CD4-positive, alpha-beta T cell treated with Interleukin-15 for 4 hours (primary cell): ENCODE measurements around the gene STRIP2.
"Not testable (repeated sequence)": the region's sequence is repeated elsewhere in the genome, so short reads cannot be mapped to it uniquely, and the experiment has no call there.

Experiments used
- DNase-seq: peaks from one replicate; pipeline ENCODE4 v3.0.0-alpha.2; 2020; ENCODE audit warnings: low spot score

STRIP2 gene

DNA sequence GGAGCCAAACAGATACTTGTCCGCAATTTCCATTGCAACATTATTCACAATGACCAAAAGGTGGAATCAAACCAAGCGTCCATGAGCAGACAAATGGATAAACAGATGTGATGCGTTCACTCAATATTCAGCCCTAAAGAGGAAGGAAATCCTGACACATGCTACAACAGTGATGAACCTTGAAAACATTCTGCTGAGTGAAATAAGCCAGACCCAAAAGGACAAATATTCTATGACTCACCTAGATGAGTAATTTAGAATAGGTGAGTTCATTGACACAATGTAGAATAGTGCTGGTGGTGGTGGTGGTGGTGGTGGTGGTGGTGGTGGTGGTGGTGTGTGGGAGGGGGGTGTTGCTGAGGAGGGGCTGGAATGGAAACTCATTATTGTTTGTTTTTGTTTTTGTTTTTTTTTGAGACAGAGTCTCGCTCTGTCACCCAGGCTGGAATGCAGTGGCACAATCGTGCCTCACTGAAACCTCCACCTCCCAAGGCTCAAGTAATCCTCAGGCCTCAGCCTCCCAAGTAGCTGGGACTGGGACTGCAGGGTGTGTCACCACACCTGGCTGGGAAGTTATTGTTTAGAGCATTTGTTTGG, 96.7 kb downstream of the STRIP2 start:
- DNase-seq, result peak; percentile 40

DNA sequence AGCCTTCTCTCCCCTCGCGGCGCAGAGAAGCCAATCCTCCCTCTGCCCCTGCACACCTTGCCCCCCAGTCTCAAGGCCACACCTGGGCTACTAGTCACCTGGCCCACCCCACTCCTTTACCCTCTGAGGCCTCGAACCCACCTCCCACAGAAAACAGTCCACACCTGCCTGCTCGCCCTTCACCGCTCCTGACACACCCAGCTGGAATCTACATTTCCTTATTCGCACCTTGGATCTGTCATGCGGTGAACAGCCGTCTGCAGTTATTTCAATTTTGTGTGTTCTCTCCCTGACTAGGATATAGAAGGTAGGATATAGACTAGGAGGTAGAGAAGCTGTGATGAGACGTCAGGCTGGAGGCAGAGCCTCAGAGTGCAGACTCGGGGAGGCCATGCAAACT, 97.5 kb downstream of the STRIP2 start:
- no peak for DNase-seq

DNA sequence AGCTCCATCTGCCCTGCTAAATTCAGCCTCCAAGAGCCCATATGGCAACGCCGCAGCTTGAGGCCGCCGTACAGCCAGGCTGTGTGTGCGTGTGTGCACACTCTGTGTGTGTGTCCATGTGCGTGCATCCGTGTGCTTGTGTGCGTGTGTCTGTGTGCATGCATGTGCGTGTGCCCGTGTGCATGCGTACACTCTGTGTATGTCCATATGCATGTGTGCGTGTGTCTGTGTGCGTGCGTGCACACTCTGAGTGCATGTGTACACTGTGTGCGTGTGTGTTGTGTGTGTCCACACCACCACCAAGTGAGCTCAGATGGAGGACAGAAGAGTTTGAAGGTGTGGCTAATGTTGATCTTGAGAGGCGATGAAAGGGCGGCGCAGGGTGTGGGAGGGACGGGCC, 98.1 kb downstream of the STRIP2 start:
- no peak for DNase-seq

DNA sequence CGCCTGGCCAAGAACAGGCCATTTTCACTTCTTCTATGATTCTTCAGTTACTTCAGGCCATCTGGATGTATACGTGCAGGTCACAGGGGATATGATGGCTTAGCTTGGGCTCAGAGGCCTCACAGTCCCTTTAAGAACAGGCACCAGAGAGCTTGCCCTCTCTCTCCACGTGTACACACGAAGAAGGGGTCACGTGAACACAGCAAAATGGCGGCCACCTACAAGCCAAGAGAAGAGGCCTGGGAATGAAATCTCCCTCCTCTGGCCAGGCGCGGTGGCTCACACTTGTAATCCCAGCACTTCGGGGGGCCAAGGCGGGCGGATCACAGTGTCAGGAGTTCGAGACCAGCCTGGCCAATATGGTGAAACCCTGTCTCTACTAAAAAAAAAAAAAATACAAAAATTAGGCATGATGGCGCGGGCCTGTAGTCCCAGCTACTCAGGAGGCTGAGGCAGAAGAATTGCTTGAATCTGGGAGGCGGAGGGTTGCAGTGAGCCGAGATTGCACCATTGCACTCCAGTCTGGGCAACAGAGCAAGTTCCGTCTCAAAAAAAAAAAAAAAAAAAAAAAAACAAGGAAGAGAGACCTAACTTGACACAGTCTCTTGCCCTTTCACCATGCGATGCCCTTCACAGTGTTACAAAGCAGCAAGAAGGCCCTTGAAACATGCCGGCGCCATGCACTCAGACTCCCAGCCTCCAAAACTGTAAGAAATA, 100.5 kb downstream of the STRIP2 start:
- DNase-seq, result not testable (repeated sequence)

DNA sequence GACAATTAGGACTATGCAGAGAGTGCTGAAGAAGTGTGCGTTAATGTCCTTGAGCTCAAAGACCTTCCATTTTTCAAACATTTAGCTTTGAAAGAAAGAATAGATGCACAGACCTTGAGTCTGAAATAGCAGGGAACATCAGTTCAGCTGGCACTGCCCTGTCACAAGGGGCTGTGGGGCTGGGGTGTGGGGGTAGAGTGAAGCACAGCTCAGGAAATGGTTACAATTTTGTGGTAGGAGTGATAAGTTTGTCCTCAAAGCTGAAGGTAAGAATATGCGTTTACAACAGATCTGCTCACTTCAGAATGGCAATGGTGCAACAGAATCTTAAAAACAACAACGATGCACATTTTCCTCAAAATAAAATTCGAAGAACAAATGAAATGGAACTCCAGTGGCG, 101.7 kb downstream of the STRIP2 start:
- DNase-seq, result peak; percentile 28

DNA sequence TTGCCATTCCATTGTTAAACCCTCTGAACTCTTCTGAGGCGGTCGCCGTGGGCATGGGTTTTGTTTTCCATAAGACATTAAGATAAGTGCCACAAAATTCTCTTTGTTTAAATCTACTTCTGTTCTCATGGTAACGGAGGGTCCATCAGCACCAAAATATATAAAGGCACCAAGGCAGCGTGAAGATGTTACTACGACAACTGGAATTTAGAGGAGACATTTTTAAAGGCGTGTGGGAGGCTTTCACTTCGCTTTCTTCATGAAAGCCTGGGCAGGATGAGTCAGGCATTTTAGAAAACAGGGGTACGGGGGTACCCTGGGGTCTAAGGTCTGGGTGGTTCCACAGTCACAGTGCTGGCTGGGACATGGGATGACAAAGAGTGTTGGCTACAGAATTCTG, 102.1 kb downstream of the STRIP2 start:
- no peak for DNase-seq
